LNCAP (cell line): ENCODE measurements around the gene MACF1.

Experiments
- CTCF ChIP-seq: fragments of 450-650 bp; IDR thresholded peaks from 2 replicates; pipeline ENCODE4 v1.5.1; 2017; ENCODE audit warnings: mild to moderate bottlenecking

The MACF1 gene

GRCh38 chr1:39196244-39197215 is 8.0 kb upstream of the MACF1 start:
- TF ChIP-seq CTCF = no peak

GRCh38 chr1:39199593-39199992 is 4.9 kb upstream of the MACF1 start:
- no peak for TF ChIP-seq CTCF

- TF ChIP-seq CTCF = no peak
These were observed 746 bp downstream of the MACF1 start for GRCh38 chr1:39205102-39205780.

- no peak for TF ChIP-seq CTCF
These were observed 1.4 kb downstream of the MACF1 start for GRCh38 chr1:39205781-39206464.

GRCh38 chr1:39210649-39211048 is 6.2 kb downstream of the MACF1 start:
- no peak for TF ChIP-seq CTCF

- TF ChIP-seq CTCF = no peak
These were observed 8.0 kb downstream of the MACF1 start for GRCh38 chr1:39212499-39212898.

- no peak for TF ChIP-seq CTCF
These were observed 9.1 kb downstream of the MACF1 start for GRCh38 chr1:39213511-39214002.
